A549 (cell line): ENCODE data around the gene PRSS35. TPM values are rescaled to one million over a fixed set of nuclear protein-coding genes. Genes with fewer than 3 reads are reported as not detected.
"Not testable (repeated sequence)": the region's sequence is repeated elsewhere in the genome, so short reads cannot be mapped to it uniquely, and the experiment has no call there.

Source experiments
- ATAC-seq, 2 experiments: fragments of 200-7000 bp in 1 of 2; fragments of >200 bp in 1 of 2; cut with Nextera tagmentation in 1 of 2; cut with Tn5 transposase in 1 of 2; 3 replicates each; pipeline versions ENCODE4 v1.8.0 to v1.9.1; 2018 to 2020; ENCODE audit warnings: mild to moderate bottlenecking in 1 of 2, moderate library complexity in 1 of 2
- CTCF ChIA-PET: fragments of 300-600 bp; sonication (Branson Sonifier 250); formaldehyde crosslinking; extraction: SDS; loops from one replicate; lab custom pipeline; 2021; ENCODE audit warnings: antibody characterized with exemption, inconsistent platforms; lab: Yijun Ruan, JAX
- POLR2A ChIA-PET: fragments of 350-600 bp; formaldehyde crosslinking; extraction: SDS; loops from one replicate; lab custom pipeline; 2021; ENCODE audit warnings: antibody characterized with exemption, inconsistent platforms; lab: Yijun Ruan, JAX
- DNase-seq, 2 experiments: peaks; one replicate each; pipeline versions ENCODE4 v3.0.0 to v3.0.0-alpha.2; 2011 to 2016; ENCODE audit warnings: low read depth in 1 of 2, low spot score in 1 of 2
- FAIRE-seq: peaks from 2 replicates; lab custom pipeline; 2011; peaks lifted over from hg19 to GRCh38; lab: Jason Lieb, UNC
- H3K27ac ChIP-seq, 2 experiments: fragments of >200 bp; sonication (Bioruptor Twin); formaldehyde crosslinking; 3 replicates each; pipeline ENCODE4 v1.5.1; 2016 to 2017
- H3K4me1 ChIP-seq: fragments of >200 bp; sonication (Bioruptor Twin); formaldehyde crosslinking; 3 replicates; pipeline ENCODE4 v1.6.1; 2016
- H3K4me2 ChIP-seq: fragments of >200 bp; sonication (Bioruptor Twin); formaldehyde crosslinking; 3 replicates; pipeline ENCODE4 v1.6.1; 2016
- H3K4me3 ChIP-seq: fragments of >200 bp; sonication (Bioruptor Twin); formaldehyde crosslinking; 3 replicates; pipeline ENCODE4 v1.5.1; 2016
- H3K9me3 ChIP-seq: fragments of >200 bp; sonication (Bioruptor Twin); formaldehyde crosslinking; 3 replicates; pipeline ENCODE4 v1.6.1; 2016
- BCL3 ChIP-seq: fragments of >200 bp; sonication (Bioruptor Twin); formaldehyde crosslinking; IDR thresholded peaks from 3 replicates; pipeline ENCODE4 v1.6.1; 2016
- BHLHE40 ChIP-seq: IDR thresholded peaks from 2 replicates; pipeline ENCODE4 v1.6.1; 2012; ENCODE audit warnings: low read depth, low read length, inconsistent platforms
- CEBPB ChIP-seq, 2 experiments: fragments of >200 bp in 1 of 2; sonication (Bioruptor Twin) in 1 of 2; formaldehyde crosslinking in 1 of 2; IDR thresholded peaks; 2 replicates each; pipeline ENCODE4 v1.6.1; 2012 to 2016
- FOSL2 ChIP-seq, 2 experiments: fragments of 450-650 bp in 1 of 2; fragments of >200 bp in 1 of 2; sonication (Bioruptor Twin) in 1 of 2; formaldehyde crosslinking; IDR thresholded peaks; 2 replicates each; pipeline versions ENCODE4 v1.5.0 to v1.6.1; 2016 to 2020; ENCODE audit warnings: mild to moderate bottlenecking in 1 of 2, moderate library complexity in 1 of 2
- HEYL ChIP-seq: fragments of 250-450 bp; sonication (Bioruptor Pico); IDR thresholded peaks from 2 replicates; pipeline ENCODE4 v1.8.0; 2021; ENCODE audit warnings: mild to moderate bottlenecking, moderate library complexity
- MYC ChIP-seq: IDR thresholded peaks from 2 replicates; pipeline ENCODE4 v1.6.1; 2012; ENCODE audit warnings: mild to moderate bottlenecking, inconsistent platforms, low read length, improper control_type of control experiment, borderline replicate concordance
- NR3C1 ChIP-seq: fragments of >200 bp; sonication (Bioruptor Twin); formaldehyde crosslinking; IDR thresholded peaks from 3 replicates; pipeline ENCODE4 v1.6.1; 2017
- SMC3 ChIP-seq: fragments of >200 bp; sonication (Bioruptor Twin); formaldehyde crosslinking; IDR thresholded peaks from 3 replicates; pipeline ENCODE4 v1.6.1; 2018; ENCODE audit warnings: inconsistent platforms
- TP53 ChIP-seq: fragments of 250-450 bp; sonication (Bioruptor Pico); IDR thresholded peaks from 2 replicates; pipeline ENCODE4 v1.5.0; 2021; ENCODE audit warnings: mild to moderate bottlenecking, moderate library complexity
- ZC3H11A ChIP-seq: fragments of 450-650 bp; IDR thresholded peaks from 2 replicates; pipeline ENCODE4 v1.6.1; 2014; ENCODE audit warnings: antibody characterized with exemption, mild to moderate bottlenecking
- ZNF302 ChIP-seq: fragments of 250-450 bp; sonication (Bioruptor Pico); IDR thresholded peaks from 2 replicates; pipeline ENCODE4 v1.9.0; 2021; ENCODE audit warnings: inconsistent platforms, mild to moderate bottlenecking, moderate library complexity
- ZSCAN20 ChIP-seq: fragments of 250-450 bp; sonication (Bioruptor Pico); IDR thresholded peaks from 2 replicates; pipeline ENCODE4 v1.8.0; 2022; ENCODE audit warnings: mild to moderate bottlenecking, moderate library complexity
- WGBS: methylation state at CpG from one replicate; pipeline ENCODE4 v1.1.6; 2017; ENCODE audit errors: missing lambda C conversion rate; 5-methylcytosine and 5-hydroxymethylcytosine counted together
- polyA plus RNA-seq, 4 experiments: library from polyadenylated mRNA; depleted of rRNA in 3 of 4; stranded (reverse); fragments of >200 nt; fragmentation: RNase III in 1 of 4; extraction: RNeasy Plus Mini Kit Qiagen cat#74134 plus additional on column Dnase treatment in 1 of 4; gene quantifications; 2 replicates in 3 of 4; 3 replicates in 1 of 4; pipeline ENCODE4 v1.2.3, GENCODE V29; 2011 to 2017
- TF ChIP-seq, protein P1 (sequence below): IDR thresholded peaks from 2 replicates; pipeline ENCODE4 v1.6.1; 2012; ENCODE audit warnings: low read depth, borderline replicate concordance
- TF ChIP-seq, protein P2 (sequence below): fragments of 200-600 bp; sonication (generic); IDR thresholded peaks from 2 replicates; pipeline ENCODE4 v1.6.1; 2016; ENCODE audit warnings: antibody characterized with exemption, mild to moderate bottlenecking, moderate library complexity

PRSS35 gene
- polyA plus RNA-seq, 2 of the 4 experiments (the other 2 are of a cell fraction), result 0.61 to 1.9 TPM

- no peaks in the 10 kb centered on the region for H3K9me3 ChIP-seq
- FAIRE-seq (no peak), DNase-seq (no peak)
- no peak overlapping the region for H3K4me3 ChIP-seq
- 94% methylated on average over 1 of the region's 1 CpG for WGBS
- no peak overlapping the region for H3K27ac ChIP-seq
- POLR2A ChIA-PET, result no interaction called here
- TF ChIP-seq ZNF302 (CRISPR knock-in tag) (no peak), SMC3 (no peak), ZSCAN20 (CRISPR knock-in tag) (no peak), BHLHE40 (no peak), CEBPB (IDR thresholded peaks at IDR 0.05) (no peak), MYC (no peak), HEYL (CRISPR knock-in tag) (no peak), NR3C1 (no peak)
- TF ChIP-seq, protein P1, sequence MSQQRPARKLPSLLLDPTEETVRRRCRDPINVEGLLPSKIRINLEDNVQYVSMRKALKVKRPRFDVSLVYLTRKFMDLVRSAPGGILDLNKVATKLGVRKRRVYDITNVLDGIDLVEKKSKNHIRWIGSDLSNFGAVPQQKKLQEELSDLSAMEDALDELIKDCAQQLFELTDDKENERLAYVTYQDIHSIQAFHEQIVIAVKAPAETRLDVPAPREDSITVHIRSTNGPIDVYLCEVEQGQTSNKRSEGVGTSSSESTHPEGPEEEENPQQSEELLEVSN, result no peak
- TF ChIP-seq, all 56 proteins: peak for 0
- CTCF ChIA-PET, result interaction anchor here (1.4 to 2.0 kb wide), 2 partner anchors 31 to 35 kb away, joined by 3 to 8 read pairs; partner anchors contain the start of gene PRSS35
- Histone ChIP-seq H3K4me2 (no peak overlapping the region), H3K4me1 (no peaks in the 10 kb centered on the region)
- ATAC-seq, result no peak
These were observed 31.9 kb upstream of the PRSS35 start for GRCh38 chr6:83480470-83480869.

- H3K27ac ChIP-seq, ATAC-seq, H3K4me1 ChIP-seq, FAIRE-seq, H3K9me3 ChIP-seq, H3K4me3 ChIP-seq, CTCF ChIA-PET, DNase-seq, POLR2A ChIA-PET, H3K4me2 ChIP-seq: not testable (repeated sequence)
- 70% methylated on average over 1 of the region's 1 CpG for WGBS
These were observed 30.4 kb upstream of the PRSS35 start for GRCh38 chr6:83481938-83482337.

DNA sequence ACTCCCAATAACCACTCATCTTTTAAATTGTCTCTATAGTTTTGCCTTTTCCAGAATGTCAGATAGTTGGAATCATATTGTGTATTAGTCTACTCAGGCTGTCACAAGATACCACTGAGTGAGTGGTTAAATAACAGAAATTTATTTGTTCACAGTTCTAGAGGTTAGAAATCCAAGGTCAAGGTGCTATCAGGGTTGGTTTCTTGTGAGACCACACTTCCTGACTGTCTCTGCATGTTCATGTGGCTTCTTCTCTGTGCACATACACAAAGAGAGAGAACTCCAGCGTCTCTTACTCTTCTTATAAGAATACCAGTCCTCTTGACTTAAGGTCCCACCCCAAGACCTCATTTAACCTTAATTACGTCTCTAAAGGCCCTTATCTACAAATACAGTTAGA lies 23.9 kb upstream of the PRSS35 start:
- ChIA-PET POLR2A (no interaction called here), CTCF (no interaction called here)
- no peaks in the 10 kb centered on the region for H3K9me3 ChIP-seq
- DNase-seq (no peak), FAIRE-seq (no peak), ATAC-seq (no peak)
- TF ChIP-seq ZC3H11A (no peak), BCL3 (no peak), TP53 (CRISPR knock-in tag) (no peak), FOSL2 (IDR thresholded peaks at IDR 0.05) (no peak), FOSL2 (CRISPR knock-in tag; IDR thresholded peaks at IDR 0.05) (no peak)
- TF ChIP-seq, protein P2, sequence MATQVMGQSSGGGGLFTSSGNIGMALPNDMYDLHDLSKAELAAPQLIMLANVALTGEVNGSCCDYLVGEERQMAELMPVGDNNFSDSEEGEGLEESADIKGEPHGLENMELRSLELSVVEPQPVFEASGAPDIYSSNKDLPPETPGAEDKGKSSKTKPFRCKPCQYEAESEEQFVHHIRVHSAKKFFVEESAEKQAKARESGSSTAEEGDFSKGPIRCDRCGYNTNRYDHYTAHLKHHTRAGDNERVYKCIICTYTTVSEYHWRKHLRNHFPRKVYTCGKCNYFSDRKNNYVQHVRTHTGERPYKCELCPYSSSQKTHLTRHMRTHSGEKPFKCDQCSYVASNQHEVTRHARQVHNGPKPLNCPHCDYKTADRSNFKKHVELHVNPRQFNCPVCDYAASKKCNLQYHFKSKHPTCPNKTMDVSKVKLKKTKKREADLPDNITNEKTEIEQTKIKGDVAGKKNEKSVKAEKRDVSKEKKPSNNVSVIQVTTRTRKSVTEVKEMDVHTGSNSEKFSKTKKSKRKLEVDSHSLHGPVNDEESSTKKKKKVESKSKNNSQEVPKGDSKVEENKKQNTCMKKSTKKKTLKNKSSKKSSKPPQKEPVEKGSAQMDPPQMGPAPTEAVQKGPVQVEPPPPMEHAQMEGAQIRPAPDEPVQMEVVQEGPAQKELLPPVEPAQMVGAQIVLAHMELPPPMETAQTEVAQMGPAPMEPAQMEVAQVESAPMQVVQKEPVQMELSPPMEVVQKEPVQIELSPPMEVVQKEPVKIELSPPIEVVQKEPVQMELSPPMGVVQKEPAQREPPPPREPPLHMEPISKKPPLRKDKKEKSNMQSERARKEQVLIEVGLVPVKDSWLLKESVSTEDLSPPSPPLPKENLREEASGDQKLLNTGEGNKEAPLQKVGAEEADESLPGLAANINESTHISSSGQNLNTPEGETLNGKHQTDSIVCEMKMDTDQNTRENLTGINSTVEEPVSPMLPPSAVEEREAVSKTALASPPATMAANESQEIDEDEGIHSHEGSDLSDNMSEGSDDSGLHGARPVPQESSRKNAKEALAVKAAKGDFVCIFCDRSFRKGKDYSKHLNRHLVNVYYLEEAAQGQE, result no peak
- TF ChIP-seq, protein P1, result no peak
- H3K4me1 ChIP-seq, result no peaks in the 10 kb centered on the region
- 44% methylated on average over 2 of the region's 2 CpGs for WGBS
- no peak overlapping the region for H3K4me2 ChIP-seq
- H3K4me3 ChIP-seq, result no peak overlapping the region
- no peak overlapping the region for H3K27ac ChIP-seq
